HPDE6-E6E7 (cell line): Measurements from ENCODE around the gene DTX1.

Experiments
- DNase-seq: peaks from one replicate; pipeline ENCODE4 v3.0.0; 2011; ENCODE audit warnings: missing footprints; ENCODE audit errors: extremely low spot score

Gene DTX1

GRCh38 chr12:113071135-113072112 is 14.9 kb downstream of the DTX1 start:
- no peak for DNase-seq

GRCh38 chr12:113072136-113072535 is 15.6 kb downstream of the DTX1 start:
- no peak for DNase-seq

- no peak for DNase-seq
Observed at GRCh38 chr12:113073586-113073985, 17.1 kb downstream of the DTX1 start.

GRCh38 chr12:113075137-113075683 is 18.7 kb downstream of the DTX1 start:
- no peak for DNase-seq

GRCh38 chr12:113077057-113077858 is 20.7 kb downstream of the DTX1 start:
- no peak for DNase-seq

GRCh38 chr12:113077859-113078255 is 21.3 kb downstream of the DTX1 start:
- no peak for DNase-seq

GRCh38 chr12:113081873-113082272 is 25.3 kb downstream of the DTX1 start:
- no peak for DNase-seq

- no peak for DNase-seq
Observed at GRCh38 chr12:113082486-113083148, 26.1 kb downstream of the DTX1 start.

GRCh38 chr12:113083863-113084435 is 27.4 kb downstream of the DTX1 start:
- no peak for DNase-seq

- DNase-seq = no peak
Observed at GRCh38 chr12:113086249-113087164, 30.0 kb downstream of the DTX1 start.

GRCh38 chr12:113087193-113087592 is 30.7 kb downstream of the DTX1 start:
- no peak for DNase-seq

- no peak for DNase-seq
Observed at GRCh38 chr12:113088037-113088436, 31.5 kb downstream of the DTX1 start.

GRCh38 chr12:113088971-113089756 is 32.6 kb downstream of the DTX1 start:
- DNase-seq = no peak

- DNase-seq = no peak
Observed at GRCh38 chr12:113089839-113090238, 33.3 kb downstream of the DTX1 start.

GRCh38 chr12:113090740-113091139 is 34.2 kb downstream of the DTX1 start:
- no peak for DNase-seq

GRCh38 chr12:113091506-113091905 is 35.0 kb downstream of the DTX1 start:
- no peak for DNase-seq

- peak; percentile 46 for DNase-seq
Observed at GRCh38 chr12:113092607-113093408, 36.3 kb downstream of the DTX1 start.

GRCh38 chr12:113093409-113094101 is 37.0 kb downstream of the DTX1 start:
- no peak for DNase-seq
